Measurements from ENCODE around the gene C14orf119.

- TF ChIP-seq POLR2A (IDR thresholded peaks at IDR 0.05; ENCODE audit: low read depth, low read length): no peak
- TF ChIP-seq TAF1 (IDR thresholded peaks at IDR 0.05; ENCODE audit: borderline replicate concordance, low read depth, low read length): no peak
- no peak for TF ChIP-seq POLR2AphosphoS5 (IDR thresholded peaks at IDR 0.05; ENCODE audit: low read depth, low read length)
These were observed 33.9 kb downstream of the C14orf119 start for GRCh38 chr14:23128969-23129758.
